Right ventricle myocardium superior (tissue), 1 donor: Measurements from ENCODE around the gene LARP4. TPM values are rescaled to one million over a fixed set of nuclear protein-coding genes. Genes with fewer than 3 reads are reported as not detected.
"Not testable (repeated sequence)": the region's sequence is repeated elsewhere in the genome, so short reads cannot be mapped to it uniquely, and the experiment has no call there.

ENCODE experiments used
- ATAC-seq: fragments of 200-7000 bp; cut with Tn5 transposase; one replicate; pipeline ENCODE4 v1.9.1; 2020; ENCODE audit warnings: mild to moderate bottlenecking; ENCODE audit not compliant: poor library complexity
- DNase-seq: peaks from one replicate; pipeline ENCODE4 v3.0.0-alpha.2; 2020
- intact Hi-C: fragments of 100-400 bp; cut with DNase I; formaldehyde crosslinking; loops from one replicate; pipeline ENCODE4 v1.11.2; 2022
- total RNA-seq: library from RNA; stranded (reverse); fragmentation: NEBNext Ultra II Directional; extraction: Animal tissue kit (Norgen Biotek cat#: 25700); gene quantifications from one replicate; pipeline ENCODE4 v1.2.1, GENCODE V29; 2021
- donor health status: DM: no; HTN: yes; CAD: no; lungs with severe emphysema.

LARP4 gene
- total RNA-seq, 1 donor from 2014 or later: 58.5 TPM

DNA sequence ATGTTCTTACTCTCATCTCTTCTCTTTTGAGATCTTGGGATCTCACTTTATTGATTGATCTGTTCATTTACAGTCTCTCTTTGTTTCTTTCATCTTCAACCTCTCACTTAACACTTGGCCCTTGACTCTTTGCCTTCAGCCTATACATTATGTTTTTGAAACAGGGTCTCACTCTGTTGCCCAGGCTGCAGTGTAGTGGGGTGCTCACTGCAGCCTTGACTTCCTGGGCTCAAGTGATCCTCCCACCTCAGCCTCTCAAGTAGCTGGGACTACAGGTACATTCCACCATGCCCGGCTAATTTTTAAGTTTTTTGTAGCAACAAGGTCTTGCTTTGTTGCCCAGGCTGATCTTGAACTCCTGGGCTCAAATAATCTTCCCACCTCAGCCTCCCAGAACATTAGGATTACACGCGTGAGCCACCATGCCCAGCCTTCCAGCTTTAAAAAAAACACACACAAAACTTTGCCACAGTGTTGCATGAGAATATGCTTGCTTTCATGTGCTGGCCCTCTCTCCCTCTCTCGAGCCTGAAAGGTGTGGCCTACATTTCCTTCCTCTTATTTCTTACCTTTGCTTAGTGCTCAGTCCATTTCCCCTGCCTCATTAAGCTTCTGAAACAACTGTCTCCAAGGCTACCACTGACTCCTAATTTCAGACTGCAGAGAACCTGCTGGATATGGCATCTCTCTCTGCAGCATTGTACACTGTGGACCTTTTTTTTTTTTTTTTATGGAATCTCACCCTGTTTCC, 114.0 kb downstream of the LARP4 start:
- intact Hi-C loops: no loop called here
- ATAC-seq (no peak), DNase-seq (no peak)

DNA sequence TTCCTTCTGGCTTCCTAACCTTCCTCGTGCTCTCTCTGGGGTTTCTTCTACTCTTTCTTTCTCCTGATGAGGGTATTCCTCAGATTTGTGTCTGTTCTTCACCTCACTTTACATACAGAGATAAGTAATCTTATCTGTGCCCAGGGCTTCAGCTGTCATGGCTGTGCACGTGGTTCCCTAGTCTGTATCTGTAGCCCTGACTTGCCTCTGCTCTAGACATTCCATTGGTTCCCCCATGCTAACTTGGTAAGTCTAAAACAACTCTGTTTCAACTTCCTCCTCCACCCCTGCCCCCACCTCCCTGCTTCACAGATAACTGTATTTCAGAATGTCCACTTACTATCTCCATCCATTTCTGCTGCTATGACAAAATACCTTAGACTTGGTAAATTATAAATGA, 114.9 kb downstream of the LARP4 start:
- DNase-seq (no peak), ATAC-seq (no peak)
- intact Hi-C loops: no loop called here

DNA sequence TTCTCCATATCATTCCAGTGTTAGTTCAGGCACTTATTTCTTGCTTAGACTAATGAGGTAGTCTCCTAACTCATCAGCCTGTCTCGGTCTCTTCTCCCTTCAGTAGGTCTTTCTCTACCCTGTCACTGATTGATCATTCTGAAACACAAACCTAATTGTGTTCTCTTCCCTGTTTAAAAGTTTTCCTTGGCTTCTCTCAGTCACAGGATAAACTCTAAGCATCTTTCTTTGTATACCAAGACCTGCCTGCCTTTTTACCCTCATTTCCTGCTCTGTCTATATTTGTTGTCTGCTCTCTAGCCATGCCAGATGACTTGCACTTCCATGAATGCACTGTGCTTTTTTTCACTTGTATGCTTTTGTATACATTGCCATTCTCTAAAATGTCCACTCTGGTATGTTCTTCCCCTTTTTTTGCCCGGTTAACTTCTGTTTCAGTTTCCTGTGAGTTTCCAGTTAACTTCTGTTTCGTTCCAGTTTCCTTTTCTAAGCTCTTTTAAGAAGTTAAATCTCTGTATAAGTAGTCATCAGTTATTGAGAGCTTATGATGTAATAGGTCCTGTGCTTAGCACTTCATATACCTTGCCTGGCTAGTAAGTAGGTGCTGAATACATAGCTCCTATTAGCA, 116.8 kb downstream of the LARP4 start:
- no peak for DNase-seq
- intact Hi-C loops: no loop called here
- ATAC-seq: peak; percentile 47

DNA sequence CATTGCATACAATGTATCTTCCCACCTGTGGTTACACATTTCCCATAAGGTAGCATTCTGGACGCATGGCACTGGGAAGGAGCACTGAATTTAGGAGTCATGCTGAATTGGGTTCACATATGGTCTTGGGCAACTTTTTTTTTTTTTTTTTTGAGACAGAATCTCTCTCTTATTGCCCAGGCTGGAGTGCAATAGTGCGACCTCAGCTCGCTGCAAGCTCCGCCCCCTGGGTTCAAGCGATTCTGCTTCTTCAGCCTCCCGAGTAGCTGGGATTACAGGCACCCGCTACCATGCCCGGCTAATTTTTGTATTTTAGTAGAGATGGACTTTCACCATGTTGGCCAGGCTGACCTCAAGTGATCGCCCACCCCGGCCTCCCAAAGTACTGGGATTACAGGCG, 117.4 kb downstream of the LARP4 start:
- intact Hi-C loops: no loop called here
- DNase-seq (no peak), ATAC-seq (no peak)

DNA sequence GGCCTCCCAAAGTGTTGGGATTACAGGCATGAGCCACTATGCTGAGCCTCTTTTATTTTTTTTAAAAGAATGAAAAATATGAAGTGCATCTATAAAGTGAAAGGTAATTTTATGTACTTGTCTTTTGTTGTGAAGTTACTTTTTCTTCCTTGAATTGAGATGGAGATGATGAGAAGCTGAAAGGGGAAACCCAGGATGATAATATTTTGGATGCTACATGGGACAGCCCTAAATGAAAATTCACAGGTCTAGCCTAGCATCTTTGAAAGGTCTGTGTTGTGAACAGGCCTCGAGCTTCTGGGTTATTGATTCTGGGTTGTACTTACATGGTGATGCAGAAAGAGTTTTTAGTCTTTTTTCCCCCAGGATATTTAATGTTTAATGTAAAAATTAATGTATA, 118.7 kb downstream of the LARP4 start:
- ATAC-seq (no peak), DNase-seq (no peak)
- intact Hi-C loops: no loop called here

DNA sequence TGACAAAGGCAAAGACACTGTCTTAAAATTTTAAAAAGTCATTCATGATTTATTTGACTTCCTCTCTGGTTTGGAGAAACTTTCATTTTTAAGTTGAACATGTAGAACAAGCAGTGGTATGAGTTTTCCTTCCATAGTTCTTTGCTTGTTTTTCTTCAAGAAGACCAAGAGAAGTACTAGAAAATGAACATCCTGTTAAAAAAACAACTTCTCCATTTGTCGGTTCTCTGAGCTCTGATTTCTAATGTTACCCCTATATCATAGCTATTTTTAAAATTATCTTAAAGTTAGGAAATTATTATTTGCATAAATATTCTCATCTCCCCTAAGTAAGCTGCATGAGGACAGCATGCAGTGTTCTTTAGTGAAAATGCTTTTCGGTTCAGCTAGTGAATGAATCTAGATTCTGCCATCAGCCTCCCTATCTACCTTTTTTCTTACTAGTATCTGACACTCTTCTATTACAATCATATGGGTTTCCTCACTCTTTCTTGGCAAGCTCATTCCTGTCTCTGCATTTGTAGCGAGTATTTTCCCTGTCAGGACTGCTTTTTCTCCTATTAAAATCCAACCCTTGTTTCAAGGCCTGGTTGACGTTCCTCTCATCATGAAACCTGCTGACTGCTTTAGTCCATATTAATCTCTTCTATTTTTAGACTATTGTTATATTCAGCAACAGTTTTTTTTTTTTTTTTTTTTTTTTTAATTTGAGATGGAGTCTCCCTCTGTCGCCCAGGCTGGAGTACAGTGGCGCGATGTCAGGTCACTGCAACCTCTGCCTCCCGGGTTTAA, 119.9 kb downstream of the LARP4 start:
- peak; percentile 70 for ATAC-seq
- no peak for DNase-seq
- intact Hi-C loops: no loop called here

DNA sequence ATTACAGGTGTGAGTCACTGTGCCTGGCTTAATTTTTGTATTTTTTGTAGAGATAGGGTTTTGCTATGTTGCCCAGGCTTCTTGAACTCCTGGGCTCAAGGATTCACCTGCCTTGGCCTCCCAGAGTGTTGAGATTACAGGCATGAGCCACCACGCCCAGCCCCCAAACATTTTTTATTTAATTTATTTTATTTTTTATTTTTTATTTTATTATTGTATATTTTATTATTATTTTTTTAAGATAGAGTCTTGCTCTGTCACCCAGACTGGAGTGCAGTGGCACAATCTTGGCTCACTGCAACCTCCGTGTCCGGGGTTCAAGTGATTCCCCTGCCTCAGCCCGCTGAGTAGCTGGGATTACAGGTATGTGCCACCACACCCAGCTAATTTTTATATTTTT, 121.1 kb downstream of the LARP4 start:
- DNase-seq, intact Hi-C loops, ATAC-seq: not testable (repeated sequence)

DNA sequence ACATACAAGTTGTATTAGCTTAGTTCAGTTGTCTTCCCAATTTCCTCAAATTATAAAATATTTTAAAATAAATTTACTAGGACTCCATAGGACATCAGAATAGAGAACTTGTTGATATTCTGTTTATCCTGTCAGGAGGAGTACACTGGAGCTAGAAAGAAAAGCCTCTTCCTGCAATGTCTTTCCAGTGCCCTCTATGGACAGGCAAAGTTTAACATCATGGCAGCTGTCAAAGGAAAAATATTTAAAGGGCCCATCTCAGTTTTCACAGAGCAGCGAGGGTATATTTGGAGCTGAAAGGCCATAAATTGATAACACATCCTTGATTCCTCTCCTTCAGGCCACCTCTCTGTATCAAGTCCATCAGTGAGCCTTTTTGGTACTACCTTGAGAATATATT, 123.1 kb downstream of the LARP4 start:
- intact Hi-C loops: no loop called here
- DNase-seq (no peak), ATAC-seq (no peak)

DNA sequence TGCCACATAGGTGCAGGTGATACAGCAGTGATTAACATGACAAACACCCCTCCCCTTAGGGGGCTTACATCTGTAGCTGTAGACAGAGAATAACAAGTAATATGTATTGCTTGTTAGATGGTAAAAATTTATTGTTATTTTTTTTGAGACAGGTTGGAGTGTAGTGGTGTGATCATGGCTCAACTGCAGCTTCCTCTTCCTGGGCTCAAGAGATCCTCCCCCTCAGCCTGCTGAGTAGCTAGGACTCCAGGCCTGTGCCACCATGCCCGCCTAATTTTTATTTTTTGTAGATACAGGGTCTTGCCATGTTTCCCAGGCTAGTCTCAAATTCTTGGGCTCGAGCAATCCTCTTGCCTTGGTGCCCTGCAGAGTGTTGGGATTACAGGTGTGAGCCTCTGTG, 123.9 kb downstream of the LARP4 start:
- DNase-seq: no peak
- ATAC-seq: no peak
- intact Hi-C loops: no loop called here

DNA sequence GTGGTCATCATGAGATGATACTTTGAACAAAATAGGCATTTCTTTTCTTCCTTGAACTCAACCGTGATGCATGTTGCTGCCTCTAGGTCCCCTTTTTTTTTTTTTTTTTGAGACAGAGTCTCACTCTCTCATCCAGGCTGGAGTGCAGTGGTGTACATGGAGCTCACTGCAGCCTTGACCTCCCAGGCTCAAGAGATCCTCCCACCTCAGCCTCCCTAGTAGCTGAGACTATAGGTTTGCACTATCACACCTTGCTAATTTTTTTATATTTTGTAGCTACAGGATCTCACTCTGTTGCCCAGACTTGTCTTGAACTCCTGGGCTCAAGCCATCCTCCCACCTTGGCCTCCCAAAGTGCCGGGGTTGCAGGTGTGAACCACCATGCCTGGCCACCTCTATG, 124.7 kb downstream of the LARP4 start:
- DNase-seq (no peak), ATAC-seq (no peak)
- intact Hi-C loops: no loop called here

DNA sequence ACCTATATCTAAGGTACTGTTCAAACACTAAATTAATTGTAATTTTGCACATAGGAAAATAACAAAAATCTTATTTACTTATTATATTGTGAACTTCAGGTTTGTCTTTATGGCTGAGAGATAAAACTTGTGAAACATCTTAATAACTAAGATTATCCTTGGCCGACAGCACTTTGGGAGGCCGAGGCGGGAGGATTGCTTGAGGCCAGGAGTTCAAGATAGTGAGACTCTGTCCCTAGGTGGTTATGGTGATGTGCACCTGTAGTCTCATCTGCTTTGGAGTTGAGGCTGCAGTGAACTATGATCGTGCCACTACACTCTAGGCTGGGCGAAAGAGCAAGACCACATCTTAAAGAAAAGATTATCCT, 126.7 kb downstream of the LARP4 start:
- DNase-seq (no peak), ATAC-seq (no peak)
- intact Hi-C loops: no loop called here

DNA sequence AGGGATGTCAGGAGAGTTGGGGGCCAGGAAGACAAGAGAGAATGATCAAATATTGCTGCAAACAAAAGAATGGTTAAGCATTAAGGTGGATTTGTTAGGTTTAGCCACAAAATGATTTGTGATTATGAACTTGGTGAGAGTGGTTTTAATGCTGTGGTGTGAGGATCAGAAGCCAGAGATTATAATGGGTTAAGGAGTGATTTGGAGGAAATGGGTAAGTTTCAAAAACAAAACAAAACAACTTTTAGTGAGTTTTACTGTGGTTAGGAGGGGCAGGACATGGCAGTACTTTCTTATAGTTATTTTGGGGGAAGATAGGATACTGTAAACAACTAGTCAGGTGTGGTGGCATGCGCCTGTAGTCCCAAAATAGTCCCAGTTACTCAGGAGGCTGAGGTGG, 128.1 kb downstream of the LARP4 start:
- no peak for DNase-seq
- intact Hi-C loops: no loop called here

DNA sequence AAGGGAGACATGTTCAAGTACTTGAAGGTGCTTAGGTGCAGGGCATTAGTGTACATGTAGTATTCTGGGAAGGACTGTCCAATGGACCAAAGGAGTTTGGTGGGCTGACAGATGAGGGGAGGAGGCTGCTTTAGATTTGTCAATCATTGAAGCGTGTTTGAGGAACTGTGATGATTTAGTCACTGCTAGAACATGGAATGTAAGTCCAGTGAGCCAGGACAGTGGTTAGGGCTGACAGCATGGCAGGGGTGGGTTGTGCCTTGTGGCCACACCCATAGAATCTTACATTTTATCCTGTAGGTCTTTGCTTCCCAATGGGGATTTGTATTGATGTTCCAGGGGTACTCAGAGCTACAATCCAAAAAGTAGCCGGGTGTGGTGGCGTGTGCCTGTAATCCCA, 128.7 kb downstream of the LARP4 start:
- intact Hi-C loops: no loop called here
- DNase-seq: no peak
- ATAC-seq: no peak

More for the DNA sequence above, 128.1 kb downstream of the LARP4 start:
- ATAC-seq: no peak

Other genes starting within 250 kb of the LARP4 start
- gene CERS5, start 233.5 kb upstream of the LARP4 start, total RNA-seq: 7.3 TPM
- gene LIMA1, start 117.4 kb upstream of the LARP4 start, total RNA-seq: 11.8 TPM
- gene FAM186A, start 4.3 kb upstream of the LARP4 start, total RNA-seq: not detected
- 10.1 TPM for gene DIP2B, start 104.1 kb downstream of the LARP4 start, total RNA-seq